ENCODE data around the gene SLC15A5. TPM values are rescaled to one million over a fixed set of nuclear protein-coding genes. Genes with fewer than 3 reads are reported as not detected.

The SLC15A5 gene
- polyA plus RNA-seq, 1 of the 3 experiments (the other 2 are of a cell fraction) = not detected

- 9% methylated on average over 4 of the region's 4 CpGs for WGBS (ENCODE audit: low lambda C conversion rate)
- no peaks in the 10 kb centered on the region for H3K9me2 ChIP-seq
- no peaks in the 10 kb centered on the region for H3K36me3 ChIP-seq (replicated peaks in 1 of 2; ENCODE audit: control insufficient read depth in 1 of 2, insufficient read depth in 2 of 2, low read length in 1 of 2)
- H3K9me3 ChIP-seq = no peaks in the 10 kb centered on the region
- no peaks in the 10 kb centered on the region for H4K20me1 ChIP-seq (ENCODE audit: insufficient read depth)
- no peak overlapping the region for H2AFZ ChIP-seq (ENCODE audit: low read depth)
- no peak for DNase-seq
- H3K4me1 ChIP-seq (ENCODE audit: control insufficient read depth in 1 of 2, insufficient read depth in 2 of 2, low read depth in 1 of 2, low read length in 1 of 2) = no peaks in the 10 kb centered on the region
- TF ChIP-seq FOSL2 (IDR thresholded peaks at IDR 0.05; ENCODE audit: borderline replicate concordance, low read depth) (no peak), NFIC (IDR thresholded peaks at IDR 0.05; ENCODE audit: borderline replicate concordance) (no peak), MEF2A (IDR thresholded peaks at IDR 0.05; ENCODE audit: borderline replicate concordance, low read depth) (no peak), FOXM1 (IDR thresholded peaks at IDR 0.05; ENCODE audit: low read depth) (no peak)
- POLR2A ChIA-PET = no interaction called here
- CTCF ChIA-PET = no interaction called here
- H3F3A ChIP-seq (replicated peaks; ENCODE audit: insufficient read depth) = no peaks in the 10 kb centered on the region
- H3K9ac ChIP-seq = no peak overlapping the region
- H3K4me2 ChIP-seq = no peak overlapping the region
- H3K27ac ChIP-seq (ENCODE audit: low read depth in 2 of 2, low read length in 1 of 2) = no peak overlapping the region
- no peaks in the 10 kb centered on the region for H3K79me2 ChIP-seq (ENCODE audit: insufficient read depth)
- H3K4me3 ChIP-seq (ENCODE audit: low read depth in 2 of 2, low read length in 1 of 2) = no peak overlapping the region
- H3K27me3 ChIP-seq (ENCODE audit: insufficient read depth) = no peaks in the 10 kb centered on the region; the same call in 1 of the 2 replicates
These were observed 17.3 kb downstream of the SLC15A5 start for GRCh38 chr12:16260206-16260605.

GRCh38 chr12:16258963-16259362 is 18.5 kb downstream of the SLC15A5 start:
- Histone ChIP-seq H3K9ac (no peak overlapping the region), H3K27me3 (ENCODE audit: insufficient read depth) (no peaks in the 10 kb centered on the region; the same call in 1 of the 2 replicates), H3K4me1 (ENCODE audit: control insufficient read depth in 1 of 2, insufficient read depth in 2 of 2, low read depth in 1 of 2, low read length in 1 of 2) (no peaks in the 10 kb centered on the region), H3F3A (replicated peaks; ENCODE audit: insufficient read depth) (no peaks in the 10 kb centered on the region), H3K36me3 (replicated peaks in 1 of 2; ENCODE audit: control insufficient read depth in 1 of 2, insufficient read depth in 2 of 2, low read length in 1 of 2) (no peaks in the 10 kb centered on the region), H4K20me1 (ENCODE audit: insufficient read depth) (no peaks in the 10 kb centered on the region), H2AFZ (ENCODE audit: low read depth) (no peak overlapping the region), H3K9me2 (no peaks in the 10 kb centered on the region), H3K9me3 (no peaks in the 10 kb centered on the region), H3K4me3 (ENCODE audit: low read depth in 2 of 2, low read length in 1 of 2) (no peak overlapping the region), H3K27ac (ENCODE audit: low read depth in 2 of 2, low read length in 1 of 2) (no peak overlapping the region), H3K79me2 (ENCODE audit: insufficient read depth) (no peaks in the 10 kb centered on the region), H3K4me2 (no peak overlapping the region)
- POLR2A ChIA-PET = no interaction called here
- CTCF ChIA-PET = no interaction called here
- 4% methylated on average over 2 of the region's 2 CpGs for WGBS (ENCODE audit: low lambda C conversion rate)
- DNase-seq = no peak
- no peak for TF ChIP-seq IRF3 (IDR thresholded peaks at IDR 0.05; ENCODE audit: low read depth, low read length)
- TF ChIP-seq FOXJ3 (CRISPR knock-in tag; IDR thresholded peaks at IDR 0.05) = no peak

- Histone ChIP-seq H4K20me1 (ENCODE audit: insufficient read depth) (no peaks in the 10 kb centered on the region), H3K4me3 (ENCODE audit: low read depth in 2 of 2, low read length in 1 of 2) (no peak overlapping the region), H3K27ac (ENCODE audit: low read depth in 2 of 2, low read length in 1 of 2) (no peak overlapping the region), H3K9me3 (no peaks in the 10 kb centered on the region), H3K4me1 (ENCODE audit: control insufficient read depth in 1 of 2, insufficient read depth in 2 of 2, low read depth in 1 of 2, low read length in 1 of 2) (no peaks in the 10 kb centered on the region), H3F3A (replicated peaks; ENCODE audit: insufficient read depth) (no peaks in the 10 kb centered on the region), H3K4me2 (no peak overlapping the region), H2AFZ (ENCODE audit: low read depth) (no peak overlapping the region), H3K79me2 (ENCODE audit: insufficient read depth) (no peaks in the 10 kb centered on the region), H3K9me2 (no peaks in the 10 kb centered on the region), H3K9ac (no peak overlapping the region), H3K36me3 (replicated peaks in 1 of 2; ENCODE audit: control insufficient read depth in 1 of 2, insufficient read depth in 2 of 2, low read length in 1 of 2) (no peaks in the 10 kb centered on the region), H3K27me3 (ENCODE audit: insufficient read depth) (0 out of 2 replicates have a peak, but pooled peaks cover 7% of the 10 kb centered on the region)
- TF ChIP-seq MXI1 (IDR thresholded peaks at IDR 0.05; ENCODE audit: low read depth, low read length) (no peak), NRF1 (IDR thresholded peaks at IDR 0.05; ENCODE audit: low read depth, low read length) (no peak), RXRA (IDR thresholded peaks at IDR 0.05; ENCODE audit: borderline replicate concordance, low read depth) (no peak), FOXM1 (IDR thresholded peaks at IDR 0.05; ENCODE audit: low read depth) (no peak)
- no peak for DNase-seq
- CTCF ChIA-PET = no interaction called here
- WGBS (ENCODE audit: low lambda C conversion rate) = 5% methylated on average over 1 of the region's 1 CpG
- POLR2A ChIA-PET = no interaction called here
These were observed 31.2 kb downstream of the SLC15A5 start for GRCh38 chr12:16246264-16246663.
